SU-DHL-6 (cell line): ENCODE measurements around the gene EPB41L5.
"Not testable (repeated sequence)": the region's sequence is repeated elsewhere in the genome, so short reads cannot be mapped to it uniquely, and the experiment has no call there.

Experiments
- H2AFZ ChIP-seq: fragments of 200-600 bp; sonication (generic); 2 replicates; pipeline ENCODE4 v1.6.1; 2014; ENCODE audit warnings: low read depth, mild to moderate bottlenecking, moderate library complexity, mixed read lengths, antibody characterized with exemption, low read length; ENCODE audit not compliant: severe bottlenecking
- H3F3A ChIP-seq: fragments of 200-600 bp; shearing (Covaris generic); 2 replicates; pipeline ENCODE4 v1.6.0; 2016; ENCODE audit warnings: antibody characterized with exemption, mild to moderate bottlenecking; ENCODE audit not compliant: insufficient read depth
- H3K27ac ChIP-seq: fragments of 200-600 bp; sonication (generic); 2 replicates; pipeline ENCODE4 v1.5.1; 2016; ENCODE audit warnings: low read depth, mild to moderate bottlenecking, low read length, moderate library complexity, mixed read lengths
- H3K27me3 ChIP-seq: fragments of 200-600 bp; sonication (generic), shearing (Covaris generic); 2 replicates; pipeline ENCODE4 v1.6.0; 2014; ENCODE audit warnings: mild to moderate bottlenecking, low read length
- H3K36me3 ChIP-seq: fragments of 200-600 bp; sonication (generic); 2 replicates; pipeline ENCODE4 v1.6.1; 2014; ENCODE audit warnings: mild to moderate bottlenecking, low read length, mixed read lengths
- H3K4me2 ChIP-seq: fragments of 300-600, 200-600 bp; shearing (Covaris generic), sonication (generic); 2 replicates; pipeline ENCODE4 v1.6.0; 2014; ENCODE audit warnings: low read length, low read depth, mild to moderate bottlenecking; ENCODE audit not compliant: poor library complexity, severe bottlenecking
- H3K4me3 ChIP-seq: fragments of 200-600 bp; sonication (generic); 2 replicates; pipeline ENCODE4 v1.5.1; 2014; ENCODE audit warnings: antibody characterized with exemption, low read length, mild to moderate bottlenecking, mixed read lengths; ENCODE audit not compliant: insufficient read depth, poor library complexity, severe bottlenecking
- H3K79me2 ChIP-seq: fragments of 200-600 bp; sonication (generic); 2 replicates; pipeline ENCODE4 v1.6.1; 2014; ENCODE audit warnings: mild to moderate bottlenecking, low read length, moderate library complexity; ENCODE audit not compliant: insufficient read depth
- H3K9ac ChIP-seq: fragments of 200-600 bp; sonication (generic); 2 replicates; pipeline ENCODE4 v1.7.0; 2014; ENCODE audit warnings: mild to moderate bottlenecking, low read length
- H3K9me2 ChIP-seq: fragments of 200-600 bp; sonication (generic); replicated peaks from 2 replicates; pipeline ENCODE4 v1.6.1; 2014; ENCODE audit warnings: low read length; ENCODE audit not compliant: insufficient read depth
- H3K9me3 ChIP-seq: fragments of 200-600 bp; sonication (generic); 2 replicates; pipeline ENCODE4 v1.6.1; 2014; ENCODE audit warnings: low read length, mixed read lengths; ENCODE audit not compliant: insufficient read depth
- H4K20me1 ChIP-seq: fragments of 200-600 bp; sonication (generic); 2 replicates; pipeline ENCODE4 v1.6.1; 2014; ENCODE audit warnings: low read depth, mild to moderate bottlenecking, antibody characterized with exemption, low read length, moderate library complexity, mixed read lengths
- CTCF ChIP-seq: fragments of 200-600 bp; sonication (generic); IDR thresholded peaks from one replicate; pipeline ENCODE4 v1.5.1; 2017; ENCODE audit warnings: antibody characterized with exemption, mild to moderate bottlenecking, low read length, moderate library complexity; ENCODE audit not compliant: insufficient read depth, poor library complexity, severe bottlenecking
- EZH2phosphoT487 ChIP-seq: fragments of 200-600 bp; sonication (generic), shearing (Covaris generic); conservative IDR thresholded peaks from 2 replicates; pipeline ENCODE4 v1.6.1; 2018; ENCODE audit warnings: mild to moderate bottlenecking, antibody characterized with exemption, low read length, moderate library complexity, mixed read lengths

The EPB41L5 gene

DNA sequence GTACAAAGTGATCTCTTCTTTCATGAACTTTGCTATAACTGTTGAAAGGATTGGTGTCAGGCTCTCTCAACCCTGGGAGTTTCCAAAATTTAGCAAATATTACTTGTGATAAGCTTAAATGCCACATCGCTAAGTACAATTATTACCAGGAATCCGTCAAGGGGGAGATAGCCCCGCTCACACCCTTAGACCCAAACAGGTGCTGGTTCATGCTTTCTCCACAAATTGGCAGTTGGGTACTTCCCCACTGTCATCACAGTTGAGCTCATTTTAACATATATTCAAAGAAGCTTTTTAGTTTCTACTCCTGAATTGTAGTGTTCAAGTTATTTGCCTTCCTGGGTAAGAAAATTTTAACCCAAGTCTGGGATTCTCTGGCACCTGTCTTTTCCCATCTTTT is 29.8 kb upstream of the EPB41L5 start:
- H2AFZ ChIP-seq, result no peak overlapping the region
- no peaks in the 10 kb centered on the region for H4K20me1 ChIP-seq
- H3F3A ChIP-seq, result no peaks in the 10 kb centered on the region
- H3K4me2 ChIP-seq, result no peak overlapping the region
- H3K79me2 ChIP-seq, result no peaks in the 10 kb centered on the region
- no peaks in the 10 kb centered on the region for H3K9me3 ChIP-seq
- H3K9ac ChIP-seq, result no peak overlapping the region
- TF ChIP-seq EZH2phosphoT487 (no peak), CTCF (no peak)
- no peak overlapping the region for H3K27ac ChIP-seq
- H3K27me3 ChIP-seq, result no peaks in the 10 kb centered on the region
- no peak overlapping the region for H3K4me3 ChIP-seq
- H3K9me2 ChIP-seq, result no peaks in the 10 kb centered on the region
- H3K36me3 ChIP-seq, result no peaks in the 10 kb centered on the region

GRCh38 chr2:119996148-119996547 is 16.7 kb upstream of the EPB41L5 start:
- no peaks in the 10 kb centered on the region for H3K79me2 ChIP-seq
- no peaks in the 10 kb centered on the region for H4K20me1 ChIP-seq
- H3K4me3 ChIP-seq, result no peak overlapping the region
- no peak for TF ChIP-seq EZH2phosphoT487
- TF ChIP-seq CTCF, result no peak
- no peak overlapping the region for H3K9ac ChIP-seq
- no peaks in the 10 kb centered on the region for H3F3A ChIP-seq
- H2AFZ ChIP-seq, result no peak overlapping the region
- no peaks in the 10 kb centered on the region for H3K36me3 ChIP-seq
- H3K27ac ChIP-seq, result no peak overlapping the region
- no peaks in the 10 kb centered on the region for H3K9me2 ChIP-seq
- H3K9me3 ChIP-seq, result no peaks in the 10 kb centered on the region
- no peak overlapping the region for H3K4me2 ChIP-seq
- H3K27me3 ChIP-seq, result no peaks in the 10 kb centered on the region

GRCh38 chr2:119996896-119997891 is 15.7 kb upstream of the EPB41L5 start:
- not testable (repeated sequence) for H3F3A ChIP-seq, H3K9me2 ChIP-seq, H3K4me3 ChIP-seq, H3K36me3 ChIP-seq, H3K27me3 ChIP-seq, H3K79me2 ChIP-seq, H3K9me3 ChIP-seq, H4K20me1 ChIP-seq, H3K9ac ChIP-seq, H2AFZ ChIP-seq, H3K4me2 ChIP-seq, H3K27ac ChIP-seq

DNA sequence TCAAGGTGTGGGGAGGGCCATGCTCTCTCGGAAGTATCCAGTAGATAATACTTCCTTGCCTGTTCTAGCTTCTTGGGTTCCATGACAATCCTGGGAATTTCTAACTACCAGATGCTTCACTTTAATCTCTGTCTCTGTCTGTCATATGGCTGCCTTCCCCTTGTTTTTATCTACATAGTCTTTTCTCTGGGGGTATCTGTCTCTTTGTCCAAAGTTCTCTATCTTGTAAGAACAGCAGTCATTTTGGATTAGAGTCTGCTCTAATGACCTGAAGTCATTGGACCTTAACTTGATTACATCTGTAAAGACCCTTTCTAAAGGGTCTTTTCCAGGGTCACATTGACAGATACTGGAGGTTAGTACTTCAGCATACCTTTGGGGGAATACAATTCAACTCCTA is 11.4 kb upstream of the EPB41L5 start:
- no peaks in the 10 kb centered on the region for H4K20me1 ChIP-seq
- H2AFZ ChIP-seq, result no peak overlapping the region
- no peaks in the 10 kb centered on the region for H3K9me2 ChIP-seq
- H3K4me2 ChIP-seq, result no peak overlapping the region
- H3K36me3 ChIP-seq, result no peaks in the 10 kb centered on the region
- TF ChIP-seq EZH2phosphoT487 (no peak), CTCF (no peak)
- H3K27me3 ChIP-seq, result no peaks in the 10 kb centered on the region
- no peak overlapping the region for H3K27ac ChIP-seq
- H3K4me3 ChIP-seq, result no peak overlapping the region
- H3K9ac ChIP-seq, result no peak overlapping the region
- H3K9me3 ChIP-seq, result no peaks in the 10 kb centered on the region
- no peaks in the 10 kb centered on the region for H3K79me2 ChIP-seq
- no peaks in the 10 kb centered on the region for H3F3A ChIP-seq
